ENCODE measurements around the gene CHRNA9. TPM values are rescaled to one million over a fixed set of nuclear protein-coding genes. Genes with fewer than 3 reads are reported as not detected.
A peak's percentile ranks its signal among the peaks of the same experiment; 100 is the strongest.

Gene CHRNA9
- total and polyA plus RNA-seq, 7 experiments from 2014 or later = 0.30 to 1.1 (median 0.39) TPM; not detected in 3

DNA sequence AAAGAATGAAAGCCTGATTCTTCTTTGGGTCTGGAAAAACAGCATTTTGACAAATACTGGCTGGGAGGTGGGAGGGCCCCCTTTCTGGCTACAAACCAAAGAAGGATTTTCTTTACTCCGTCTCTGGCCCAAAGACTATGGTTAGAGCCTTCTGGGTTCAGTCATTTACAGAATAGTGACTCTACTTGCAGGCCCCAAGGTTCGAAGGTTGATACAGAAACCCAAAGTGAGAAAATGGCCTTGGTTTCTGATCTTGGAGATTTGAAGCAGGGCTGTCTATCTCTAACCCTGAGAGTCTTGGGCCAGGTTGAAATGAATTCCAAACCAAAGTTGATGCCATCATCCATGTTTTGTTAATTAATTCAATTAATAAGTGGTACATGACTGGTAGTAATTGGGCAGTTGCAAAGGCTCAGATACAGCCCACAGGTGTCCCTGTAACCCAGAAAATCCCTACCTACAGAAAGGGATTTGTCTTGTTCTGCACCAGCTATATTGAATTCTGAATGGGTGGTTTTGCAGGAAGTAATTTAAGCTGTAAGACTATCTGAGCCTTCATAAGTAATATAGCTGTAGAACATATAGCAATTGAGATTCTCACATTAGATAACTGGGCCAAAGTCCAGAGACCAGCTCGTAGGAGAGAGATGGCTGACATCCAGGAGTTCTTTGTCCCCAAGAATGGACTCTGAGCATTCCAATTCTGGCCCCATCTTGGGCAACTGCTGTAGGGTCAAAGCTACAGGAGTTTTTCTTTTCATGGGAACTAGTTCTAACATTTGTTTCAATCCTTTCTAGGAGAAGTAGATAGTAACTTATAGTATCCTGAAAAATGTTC, 34.5 kb downstream of the CHRNA9 start:
- no peak for ATAC-seq
- Histone ChIP-seq H3K36me3 (ENCODE audit: control insufficient read depth in 2 of 3, insufficient read depth in 3 of 3, low read length in 3 of 3) (no peaks in the 10 kb centered on the region), H3K4me3 (ENCODE audit: low read length) (no peak overlapping the region), H3K27ac (ENCODE audit: low read depth, low read length) (no peak overlapping the region), H3K27me3 (ENCODE audit: control insufficient read depth in 2 of 2, insufficient read depth in 2 of 2, low read length in 2 of 2) (no peaks in the 10 kb centered on the region), H3K9me3 (ENCODE audit: control insufficient read depth in 2 of 3, low read length in 3 of 3) (no peaks in the 10 kb centered on the region), H3K4me1 (ENCODE audit: control insufficient read depth in 2 of 2, insufficient read depth in 2 of 2, low read length in 2 of 2) (no peaks in the 10 kb centered on the region)
- POLR2A ChIA-PET = no interaction called here
- Mint-ChIP-seq H3K4me3 (no peak overlapping the region), H3K9me3 (no peaks in the 10 kb centered on the region), H3K4me1 (peaks cover 0 to 4% (median 0%) of the 10 kb centered on the region in 7 donors), H3K27ac (peak overlapping the region in 1 of 9 donors; percentile 37), H3K36me3 (no peaks in the 10 kb centered on the region), H3K27me3 (peaks cover 0 to 5% (median 0%) of the 10 kb centered on the region in 5 donors)
- no peak for DNase-seq
- intact Hi-C loops (cut with micrococcal nuclease) = no loop called here
- CTCF ChIA-PET = no interaction called here

DNA sequence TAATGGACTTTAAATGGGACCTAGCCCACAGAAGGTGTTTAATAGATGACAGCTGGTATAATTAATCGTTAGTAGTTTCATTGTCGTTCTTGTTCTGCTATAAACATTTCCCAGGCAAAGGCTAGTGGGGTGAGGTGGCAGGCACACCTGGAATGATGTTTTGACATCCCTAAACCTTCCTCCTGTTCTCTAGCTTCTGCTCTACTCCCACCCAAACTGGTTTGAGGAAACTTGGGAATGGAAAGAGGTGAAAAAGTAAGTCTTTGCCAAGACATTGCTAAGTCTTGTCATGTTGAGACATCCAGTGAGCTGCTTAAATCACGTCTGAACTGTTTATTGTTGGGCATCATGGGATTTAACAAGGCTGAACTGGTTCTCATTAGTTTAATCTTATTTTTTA, 37.5 kb downstream of the CHRNA9 start:
- Histone ChIP-seq H3K27ac (ENCODE audit: low read depth, low read length) (no peak overlapping the region), H3K4me3 (ENCODE audit: low read length) (no peak overlapping the region), H3K4me1 (ENCODE audit: control insufficient read depth in 2 of 2, insufficient read depth in 2 of 2, low read length in 2 of 2) (no peaks in the 10 kb centered on the region), H3K27me3 (ENCODE audit: control insufficient read depth in 2 of 2, insufficient read depth in 2 of 2, low read length in 2 of 2) (no peaks in the 10 kb centered on the region), H3K36me3 (ENCODE audit: control insufficient read depth in 2 of 3, insufficient read depth in 3 of 3, low read length in 3 of 3) (no peaks in the 10 kb centered on the region), H3K9me3 (ENCODE audit: control insufficient read depth in 2 of 3, low read length in 3 of 3) (no peaks in the 10 kb centered on the region)
- DNase-seq = no peak
- Mint-ChIP-seq H3K27ac (no peak overlapping the region), H3K36me3 (no peaks in the 10 kb centered on the region), H3K27me3 (peaks cover 0 to 5% (median 0%) of the 10 kb centered on the region in 5 donors), H3K9me3 (no peaks in the 10 kb centered on the region), H3K4me1 (no peaks in the 10 kb centered on the region), H3K4me3 (no peak overlapping the region)
- CTCF ChIA-PET = interaction anchor here (0.6 kb wide), 1 partner anchor 762 kb away, joined by 4 read pairs; no protein-coding TSS in a partner anchor
- intact Hi-C loops (cut with micrococcal nuclease) = no loop called here
- POLR2A ChIA-PET = no interaction called here
- ATAC-seq = no peak

DNA sequence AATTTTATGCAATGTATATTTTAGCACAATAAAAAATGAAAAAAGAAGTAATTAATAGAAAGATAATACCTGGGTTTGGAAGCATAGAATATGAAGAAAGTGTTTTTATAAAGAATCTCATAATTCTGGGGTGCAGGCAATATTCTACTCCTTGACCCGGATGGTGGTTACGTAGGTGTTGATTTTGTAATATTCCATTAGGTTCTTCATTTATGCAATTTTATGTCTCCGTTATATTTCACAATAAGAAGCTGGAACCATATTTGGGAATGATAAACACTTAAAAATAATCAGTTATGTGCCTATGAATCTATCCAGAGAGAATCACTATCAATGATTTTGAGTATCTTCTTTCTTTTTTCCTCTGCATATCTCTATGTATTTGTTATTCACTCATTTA, 38.5 kb downstream of the CHRNA9 start:
- DNase-seq = no peak
- ATAC-seq = no peak
- no peak overlapping the region for H3K27ac ChIP-seq (ENCODE audit: low read depth, low read length)
- H3K9me3 ChIP-seq (ENCODE audit: control insufficient read depth in 2 of 3, low read length in 3 of 3) = no peaks in the 10 kb centered on the region
- no peaks in the 10 kb centered on the region for H3K36me3 ChIP-seq (ENCODE audit: control insufficient read depth in 2 of 3, insufficient read depth in 3 of 3, low read length in 3 of 3)
- Mint-ChIP-seq H3K4me1 (no peaks in the 10 kb centered on the region), H3K9me3 (no peaks in the 10 kb centered on the region), H3K36me3 (no peaks in the 10 kb centered on the region), H3K27ac (no peak overlapping the region), H3K4me3 (no peak overlapping the region), H3K27me3 (peaks cover 0 to 5% (median 0%) of the 10 kb centered on the region in 5 donors)
- ChIA-PET CTCF (no interaction called here), POLR2A (no interaction called here)
- intact Hi-C loops (cut with micrococcal nuclease) = no loop called here
- no peak overlapping the region for H3K4me3 ChIP-seq (ENCODE audit: low read length)
- no peaks in the 10 kb centered on the region for H3K4me1 ChIP-seq (ENCODE audit: control insufficient read depth in 2 of 2, insufficient read depth in 2 of 2, low read length in 2 of 2)
- H3K27me3 ChIP-seq (ENCODE audit: control insufficient read depth in 2 of 2, insufficient read depth in 2 of 2, low read length in 2 of 2) = no peaks in the 10 kb centered on the region

DNA sequence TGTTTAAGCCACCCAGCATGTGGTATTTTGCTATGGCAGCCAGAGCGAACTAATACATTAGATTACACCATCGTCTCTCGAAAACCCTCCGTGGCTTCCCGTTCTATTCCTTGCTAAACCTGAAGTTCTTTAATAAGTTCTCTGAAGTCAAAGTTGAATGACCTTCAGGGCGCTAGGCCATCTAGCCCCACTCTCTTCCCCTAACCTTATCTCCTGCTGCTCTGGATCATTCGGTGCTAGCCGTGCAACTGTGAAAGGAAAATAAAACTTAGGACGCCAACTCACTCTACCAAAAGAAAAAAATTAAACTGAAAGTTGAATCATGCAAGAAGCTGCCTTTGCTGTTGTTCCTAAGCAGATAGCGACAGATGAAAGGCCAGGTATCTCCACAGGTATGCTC, 40.0 kb downstream of the CHRNA9 start:
- no peaks in the 10 kb centered on the region for H3K4me1 ChIP-seq (ENCODE audit: control insufficient read depth in 2 of 2, insufficient read depth in 2 of 2, low read length in 2 of 2)
- no peak overlapping the region for H3K4me3 Mint-ChIP-seq
- no peaks in the 10 kb centered on the region for H3K36me3 ChIP-seq (ENCODE audit: control insufficient read depth in 2 of 3, insufficient read depth in 3 of 3, low read length in 3 of 3)
- ChIA-PET CTCF (no interaction called here), POLR2A (no interaction called here)
- H3K4me1 Mint-ChIP-seq = no peaks in the 10 kb centered on the region
- peaks cover 0 to 5% (median 0%) of the 10 kb centered on the region in 5 donors for H3K27me3 Mint-ChIP-seq
- no peak for ATAC-seq
- no peak overlapping the region for H3K4me3 ChIP-seq (ENCODE audit: low read length)
- H3K9me3 ChIP-seq (ENCODE audit: control insufficient read depth in 2 of 3, low read length in 3 of 3) = no peaks in the 10 kb centered on the region
- no peaks in the 10 kb centered on the region for H3K36me3 Mint-ChIP-seq
- H3K9me3 Mint-ChIP-seq = no peaks in the 10 kb centered on the region
- no peaks in the 10 kb centered on the region for H3K27me3 ChIP-seq (ENCODE audit: control insufficient read depth in 2 of 2, insufficient read depth in 2 of 2, low read length in 2 of 2)
- H3K27ac ChIP-seq (ENCODE audit: low read depth, low read length) = no peak overlapping the region
- no peak for DNase-seq
- no peak overlapping the region for H3K27ac Mint-ChIP-seq
- intact Hi-C loops (cut with micrococcal nuclease) = no loop called here

DNA sequence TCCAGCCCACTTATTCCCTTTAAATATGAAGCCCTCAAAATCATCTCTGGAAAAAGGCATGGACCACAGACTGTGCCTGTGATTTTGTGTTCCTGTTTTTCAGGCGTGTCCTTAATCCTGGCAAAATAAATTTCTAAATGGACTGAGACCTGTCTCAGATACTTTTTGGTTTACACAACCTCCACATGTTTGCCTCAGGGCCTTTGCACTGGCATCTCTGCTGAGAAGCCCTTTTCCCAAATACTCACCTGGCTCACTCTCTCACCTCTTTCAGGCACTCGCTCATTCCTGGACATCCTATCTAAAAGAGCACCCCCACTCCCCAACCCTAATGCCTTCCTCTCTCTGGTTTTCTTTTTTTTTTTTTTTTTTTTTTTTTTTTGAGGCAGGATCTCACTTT, 40.5 kb downstream of the CHRNA9 start:
- DNase-seq (no peak), ATAC-seq (no peak)
- H3K4me3 ChIP-seq (ENCODE audit: low read length) = no peak overlapping the region
- H3K27ac ChIP-seq (ENCODE audit: low read depth, low read length) = no peak overlapping the region
- peaks cover 0 to 2% (median 0%) of the 10 kb centered on the region in 11 donors for H3K9me3 Mint-ChIP-seq
- no peaks in the 10 kb centered on the region for H3K4me1 ChIP-seq (ENCODE audit: control insufficient read depth in 2 of 2, insufficient read depth in 2 of 2, low read length in 2 of 2)
- intact Hi-C loops (cut with micrococcal nuclease) = no loop called here
- no peaks in the 10 kb centered on the region for H3K9me3 ChIP-seq (ENCODE audit: control insufficient read depth in 2 of 3, low read length in 3 of 3)
- H3K36me3 Mint-ChIP-seq = no peaks in the 10 kb centered on the region
- no peaks in the 10 kb centered on the region for H3K27me3 ChIP-seq (ENCODE audit: control insufficient read depth in 2 of 2, insufficient read depth in 2 of 2, low read length in 2 of 2)
- no peaks in the 10 kb centered on the region for H3K4me1 Mint-ChIP-seq
- H3K4me3 Mint-ChIP-seq = no peak overlapping the region
- ChIA-PET CTCF (no interaction called here), POLR2A (no interaction called here)
- peak overlapping the region in 1 of 9 donors; percentile 31 for H3K27ac Mint-ChIP-seq
- H3K36me3 ChIP-seq (ENCODE audit: control insufficient read depth in 2 of 3, insufficient read depth in 3 of 3, low read length in 3 of 3) = no peaks in the 10 kb centered on the region
- peaks cover 0 to 5% (median 0%) of the 10 kb centered on the region in 5 donors for H3K27me3 Mint-ChIP-seq

DNA sequence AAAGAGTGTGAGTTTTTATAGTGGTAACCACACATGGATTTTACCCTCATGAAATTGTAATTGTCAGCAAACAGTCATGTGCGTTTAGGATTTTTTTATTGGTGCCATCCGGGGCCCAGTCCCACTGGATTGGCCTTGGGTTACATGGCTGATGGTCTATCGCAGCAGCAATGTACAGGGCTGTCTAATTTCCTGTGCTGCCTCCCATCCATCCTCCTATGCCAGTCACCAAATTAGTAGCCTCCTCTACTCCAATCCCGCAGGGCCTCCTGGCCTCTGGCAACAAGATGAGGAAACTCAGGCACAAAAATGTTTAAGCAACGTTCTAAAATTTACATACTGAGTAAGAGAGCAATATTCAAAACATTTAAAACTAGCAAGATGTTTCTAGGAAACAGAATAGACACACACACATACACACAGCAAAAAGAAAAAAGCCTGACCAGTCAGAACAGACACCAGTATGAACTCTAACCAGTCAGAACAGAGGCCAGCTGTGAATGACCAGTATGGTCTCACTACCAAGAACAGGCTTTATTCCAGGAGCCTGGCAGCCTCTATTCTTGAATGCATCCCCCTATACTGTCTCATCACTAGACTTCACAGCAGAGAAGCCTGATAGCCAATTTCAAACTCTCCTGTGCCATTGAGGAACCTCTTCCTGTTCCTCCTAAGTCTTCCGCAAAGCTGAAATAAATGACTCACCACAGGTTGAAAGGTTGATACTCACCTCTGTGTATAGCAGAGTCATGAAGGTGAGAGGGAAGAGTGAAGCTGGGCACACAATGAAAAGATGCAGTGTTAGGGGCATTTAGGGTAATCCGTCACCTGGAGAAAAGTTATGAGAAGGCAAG, 42.6 kb downstream of the CHRNA9 start:
- CTCF ChIA-PET = no interaction called here
- H3K27me3 Mint-ChIP-seq = peaks cover 0 to 8% (median 0%) of the 10 kb centered on the region in 5 donors

More for the DNA sequence above, 42.6 kb downstream of the CHRNA9 start:
- H3K27me3 ChIP-seq (ENCODE audit: control insufficient read depth in 2 of 2, insufficient read depth in 2 of 2, low read length in 2 of 2) = no peaks in the 10 kb centered on the region
- peaks cover 0 to 7% (median 0%) of the 10 kb centered on the region in 7 donors for H3K4me1 Mint-ChIP-seq
- no peaks in the 10 kb centered on the region for H3K9me3 ChIP-seq (ENCODE audit: control insufficient read depth in 2 of 3, low read length in 3 of 3)
- H3K4me3 Mint-ChIP-seq = no peak overlapping the region
- DNase-seq = no peak
- intact Hi-C loops (cut with micrococcal nuclease) = no loop called here
- no peaks in the 10 kb centered on the region for H3K36me3 ChIP-seq (ENCODE audit: control insufficient read depth in 2 of 3, insufficient read depth in 3 of 3, low read length in 3 of 3)
- no peak overlapping the region for H3K4me3 ChIP-seq (ENCODE audit: low read length)
- no peak overlapping the region for H3K27ac Mint-ChIP-seq
- POLR2A ChIA-PET = interaction anchor here (1.1 kb wide), 1 partner anchor 14 kb away, joined by 4 read pairs; no protein-coding TSS in a partner anchor
- peaks cover 0 to 2% (median 0%) of the 10 kb centered on the region in 11 donors for H3K9me3 Mint-ChIP-seq
- no peak overlapping the region for H3K27ac ChIP-seq (ENCODE audit: low read depth, low read length)
- H3K4me1 ChIP-seq (ENCODE audit: control insufficient read depth in 2 of 2, insufficient read depth in 2 of 2, low read length in 2 of 2) = no peaks in the 10 kb centered on the region
- ATAC-seq = peak; percentile 38
- H3K36me3 Mint-ChIP-seq = no peaks in the 10 kb centered on the region
